KMS-11 (cell line): ENCODE data around the gene PAQR5.

Source experiments
- H2AFZ ChIP-seq: fragments of 200-600 bp; sonication (generic); 2 replicates; pipeline ENCODE4 v1.6.1; 2016; ENCODE audit warnings: antibody characterized with exemption, mixed run types, low read depth
- H3K27ac ChIP-seq: fragments of 200-600 bp; sonication (generic); 2 replicates; pipeline ENCODE4 v1.6.1; 2016; ENCODE audit warnings: mild to moderate bottlenecking, mixed run types
- H3K27me3 ChIP-seq: fragments of 200-600 bp; sonication (generic); 2 replicates; pipeline ENCODE4 v1.6.1; 2017; ENCODE audit warnings: mild to moderate bottlenecking, low read depth, mixed run types, moderate library complexity; ENCODE audit not compliant: insufficient read depth
- H3K36me3 ChIP-seq: fragments of 200-600 bp; sonication (generic); 2 replicates; pipeline ENCODE4 v1.6.1; 2017; ENCODE audit warnings: mild to moderate bottlenecking, mixed run types; ENCODE audit not compliant: insufficient read depth
- H3K4me1 ChIP-seq: fragments of 200-600 bp; sonication (generic); 2 replicates; pipeline ENCODE4 v1.6.1; 2016; ENCODE audit warnings: mild to moderate bottlenecking, low read depth, mixed run types; ENCODE audit not compliant: poor library complexity, severe bottlenecking
- H3K4me2 ChIP-seq: fragments of 200-600 bp; sonication (generic); 2 replicates; pipeline ENCODE4 v1.7.0; 2016; ENCODE audit warnings: mild to moderate bottlenecking, mixed run types
- H3K4me3 ChIP-seq: fragments of 200-600 bp; sonication (generic); IDR thresholded peaks from 2 replicates; pipeline ENCODE4 v1.6.1; 2017; ENCODE audit warnings: low read depth, low read length, mixed read lengths; ENCODE audit not compliant: insufficient read depth
- H3K79me2 ChIP-seq: fragments of 200-600 bp; sonication (generic); 2 replicates; pipeline ENCODE4 v1.6.1; 2016; ENCODE audit warnings: low read depth, mixed run types; ENCODE audit not compliant: insufficient read depth
- H3K9ac ChIP-seq: fragments of 200-600 bp; sonication (generic); 2 replicates; pipeline ENCODE4 v1.6.1; 2016; ENCODE audit warnings: mild to moderate bottlenecking, mixed run types
- H4K20me1 ChIP-seq: fragments of 200-600 bp; sonication (generic); 2 replicates; pipeline ENCODE4 v1.6.1; 2016; ENCODE audit warnings: mild to moderate bottlenecking, mixed run types; ENCODE audit not compliant: insufficient read depth
- CTCF ChIP-seq: fragments of 200-600 bp; sonication (generic); conservative IDR thresholded peaks from 2 replicates; pipeline ENCODE4 v1.6.1; 2017; ENCODE audit warnings: low read depth, mild to moderate bottlenecking, antibody characterized with exemption, low read length, moderate library complexity, mixed read lengths

The PAQR5 gene

DNA sequence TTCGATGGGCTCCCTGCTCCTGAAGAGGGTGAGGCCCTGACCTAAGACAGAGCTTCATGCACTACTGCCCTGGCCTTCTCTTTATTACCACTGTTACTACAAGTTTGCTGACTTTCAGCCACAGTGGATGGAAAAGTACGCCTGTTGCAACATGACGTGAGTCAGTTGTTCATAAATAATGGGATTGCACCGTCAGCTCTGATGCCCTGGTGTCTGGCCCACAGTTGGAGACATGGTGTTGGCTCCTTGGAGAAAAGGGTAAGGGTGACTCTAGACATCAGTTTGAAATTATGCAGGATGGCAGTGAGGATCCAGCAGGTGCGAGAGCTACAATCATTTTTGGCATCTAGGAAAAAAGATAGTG is 5.5 kb downstream of the PAQR5 start:
- H3K79me2 ChIP-seq, result no peaks in the 10 kb centered on the region
- H4K20me1 ChIP-seq, result no peaks in the 10 kb centered on the region
- H3K27me3 ChIP-seq, result peaks cover 10% of the 10 kb centered on the region; the same call in 1 of the 2 replicates
- no peaks in the 10 kb centered on the region for H3K4me1 ChIP-seq
- no peak overlapping the region for H3K4me3 ChIP-seq
- TF ChIP-seq CTCF, result no peak
- H3K36me3 ChIP-seq, result no peaks in the 10 kb centered on the region
- H3K4me2 ChIP-seq, result no peak overlapping the region
- H2AFZ ChIP-seq, result no peak overlapping the region
- H3K9ac ChIP-seq, result no peak overlapping the region
- no peak overlapping the region for H3K27ac ChIP-seq

- no peaks in the 10 kb centered on the region for H3K79me2 ChIP-seq
- no peaks in the 10 kb centered on the region for H3K4me1 ChIP-seq
- H3K27me3 ChIP-seq, result no peaks in the 10 kb centered on the region
- no peak for TF ChIP-seq CTCF
- H3K9ac ChIP-seq, result no peak overlapping the region
- H3K4me2 ChIP-seq, result no peak overlapping the region
- no peak overlapping the region for H3K27ac ChIP-seq
- H3K4me3 ChIP-seq, result no peak overlapping the region
- no peak overlapping the region for H2AFZ ChIP-seq
- no peaks in the 10 kb centered on the region for H4K20me1 ChIP-seq
- H3K36me3 ChIP-seq, result no peaks in the 10 kb centered on the region
Measured at GRCh38 chr15:69305204-69305931, 6.7 kb downstream of the PAQR5 start.

DNA sequence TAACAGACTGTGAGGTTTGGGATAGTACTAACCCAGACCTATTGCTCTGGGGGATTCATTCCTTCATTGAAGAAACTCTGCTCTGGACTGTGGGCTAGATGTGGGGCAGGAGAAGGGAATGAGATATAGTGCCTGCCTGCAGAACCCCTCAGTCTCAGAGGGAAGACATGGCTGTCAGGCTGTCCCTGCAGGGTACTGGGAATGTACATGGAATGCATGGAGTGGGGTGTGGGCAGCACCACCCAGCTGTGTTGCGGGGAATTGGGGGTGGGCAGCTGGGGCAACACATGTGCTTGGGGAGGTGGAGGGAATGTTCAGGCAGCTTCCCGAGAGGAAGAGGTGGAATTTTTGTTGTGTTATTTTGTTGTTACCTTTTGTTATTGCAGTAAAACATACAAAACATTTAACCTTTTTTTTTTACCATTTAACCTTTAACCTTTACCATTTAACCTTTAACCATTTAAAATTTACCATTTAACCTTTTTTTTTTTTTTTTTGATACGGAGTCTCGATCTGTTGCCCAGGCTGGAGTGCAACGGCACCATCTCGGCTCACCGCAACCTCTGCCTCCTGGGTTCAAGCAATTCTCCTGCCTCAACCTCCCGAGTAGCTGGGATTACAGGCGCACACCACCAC is 7.3 kb downstream of the PAQR5 start:
- H3K4me3 ChIP-seq, result no peak overlapping the region
- H3K4me1 ChIP-seq, result no peaks in the 10 kb centered on the region
- TF ChIP-seq CTCF, result no peak
- H3K79me2 ChIP-seq, result no peaks in the 10 kb centered on the region
- H2AFZ ChIP-seq, result no peak overlapping the region
- no peaks in the 10 kb centered on the region for H3K27me3 ChIP-seq
- H3K27ac ChIP-seq, result no peak overlapping the region
- H3K9ac ChIP-seq, result no peak overlapping the region
- H3K4me2 ChIP-seq, result no peak overlapping the region
- no peaks in the 10 kb centered on the region for H3K36me3 ChIP-seq
- H4K20me1 ChIP-seq, result no peaks in the 10 kb centered on the region

- Histone ChIP-seq H3K27ac (no peak overlapping the region), H3K4me1 (no peaks in the 10 kb centered on the region), H3K27me3 (no peaks in the 10 kb centered on the region)
Measured at GRCh38 chr15:69307939-69308338, 9.2 kb downstream of the PAQR5 start.

More at GRCh38 chr15:69307939-69308338, 9.2 kb downstream of the PAQR5 start:
- Histone ChIP-seq H3K79me2 (no peaks in the 10 kb centered on the region), H4K20me1 (no peaks in the 10 kb centered on the region), H3K36me3 (no peaks in the 10 kb centered on the region), H3K9ac (no peak overlapping the region), H2AFZ (no peak overlapping the region), H3K4me3 (no peak overlapping the region), H3K4me2 (no peak overlapping the region)
- no peak for TF ChIP-seq CTCF
